Natural killer cell treated with Interleukin-12 subunit alpha and Interleukin-12 subunit beta and Interleukin-15 and Interleukin-18, amount 100 ng/mL, for 72 hours (primary cell): ENCODE measurements around the gene MLN. TPM values are rescaled to one million over a fixed set of nuclear protein-coding genes. Genes with fewer than 3 reads are reported as not detected.

Source experiments
- ATAC-seq, 2 donors: fragments of 150-1000 bp; cut with Tn5 transposase in 1 of 2; sonication (Bioruptor Pico), chemical (Tn5 transposase) in 1 of 2; 2 replicates each; pipeline ENCODE4 v1.10.0; 2021
- DNase-seq: peaks from one replicate; pipeline ENCODE4 v3.0.0; 2022; ENCODE audit warnings: low spot score
- H3K27ac Mint-ChIP-seq, 2 donors: 1 replicate in 1 of 2; 2 replicates in 1 of 2; pipeline ENCODE4 v1.8.0; 2022; ENCODE audit warnings: mixed read lengths in 2 of 2, mild to moderate bottlenecking in 1 of 2, moderate library complexity in 1 of 2
- H3K27me3 Mint-ChIP-seq, 2 donors: 1 replicate in 1 of 2; 2 replicates in 1 of 2; pipeline ENCODE4 v1.8.0; 2022; ENCODE audit warnings: mixed read lengths in 2 of 2
- H3K36me3 Mint-ChIP-seq: one replicate; pipeline ENCODE4 v1.8.0; 2022; ENCODE audit warnings: mixed read lengths
- H3K4me1 Mint-ChIP-seq, 2 donors: 1 replicate in 1 of 2; 2 replicates in 1 of 2; pipeline ENCODE4 v1.8.0; 2022; ENCODE audit warnings: low read depth in 2 of 2, mixed read lengths in 2 of 2, mild to moderate bottlenecking in 1 of 2
- H3K4me3 Mint-ChIP-seq: one replicate; pipeline ENCODE4 v1.8.0; 2022; ENCODE audit warnings: mixed read lengths
- H3K9me3 Mint-ChIP-seq: 2 replicates; pipeline ENCODE4 v1.8.0; 2022; ENCODE audit warnings: mixed read lengths
- total RNA-seq, 2 donors: library from RNA; stranded (reverse); gene quantifications; one replicate each; pipeline ENCODE4 v1.2.3, GENCODE V29; 2022

The MLN gene
- total RNA-seq, 2 donors from 2014 or later, result not detected

- peaks cover 0 to 6% of the 10 kb centered on the region in 2 donors for H3K27me3 Mint-ChIP-seq
- ATAC-seq (no peak), DNase-seq (no peak)
- no peaks in the 10 kb centered on the region for H3K9me3 Mint-ChIP-seq
- no peak overlapping the region for H3K4me3 Mint-ChIP-seq
- H3K36me3 Mint-ChIP-seq, result no peaks in the 10 kb centered on the region
- H3K27ac Mint-ChIP-seq, result no peak overlapping the region
- peaks cover 0 to under 1% of the 10 kb centered on the region in 2 donors for H3K4me1 Mint-ChIP-seq
These were observed 54.4 kb downstream of the MLN start for GRCh38 chr6:33749401-33749800.

GRCh38 chr6:33748841-33749240 is 55.0 kb downstream of the MLN start:
- H3K36me3 Mint-ChIP-seq, result no peaks in the 10 kb centered on the region
- no peak overlapping the region for H3K4me3 Mint-ChIP-seq
- no peak overlapping the region for H3K27ac Mint-ChIP-seq
- no peaks in the 10 kb centered on the region for H3K9me3 Mint-ChIP-seq
- DNase-seq (no peak), ATAC-seq (no peak)
- H3K4me1 Mint-ChIP-seq, result peaks cover 0 to 3% of the 10 kb centered on the region in 2 donors
- peaks cover 0 to 10% of the 10 kb centered on the region in 2 donors for H3K27me3 Mint-ChIP-seq

GRCh38 chr6:33747823-33748222 is 56.0 kb downstream of the MLN start:
- ATAC-seq (no peak), DNase-seq (no peak)
- peaks cover 0 to 3% of the 10 kb centered on the region in 2 donors for H3K4me1 Mint-ChIP-seq
- no peak overlapping the region for H3K27ac Mint-ChIP-seq
- no peak overlapping the region for H3K4me3 Mint-ChIP-seq
- no peaks in the 10 kb centered on the region for H3K36me3 Mint-ChIP-seq
- H3K27me3 Mint-ChIP-seq, result peaks cover 2 to 13% of the 10 kb centered on the region in 2 donors
- H3K9me3 Mint-ChIP-seq, result no peaks in the 10 kb centered on the region

- Mint-ChIP-seq H3K4me3 (no peak within 1 kb of the TSS), H3K27ac (no peak within 1 kb of the TSS), H3K36me3 (no peaks in the 10 kb centered on the region), H3K9me3 (no peaks in the 10 kb centered on the region), H3K4me1 (peaks cover 0 to 3% of the 10 kb centered on the region in 2 donors), H3K27me3 (peaks cover 8 to 19% of the 10 kb centered on the region in 2 donors)
- no peak for DNase-seq
- ATAC-seq, result no peak
These were observed 57.1 kb downstream of the MLN start, which contains the start of gene IP6K3 for GRCh38 chr6:33746651-33747100. Gene IP6K3 (minus strand): TSS chr6:33746905. CDS start chr6:33735476, 11,429 bp downstream.

GRCh38 chr6:33746036-33746600 is 57.7 kb downstream of the MLN start:
- Mint-ChIP-seq H3K9me3 (no peaks in the 10 kb centered on the region), H3K27me3 (peaks cover 8 to 19% of the 10 kb centered on the region in 2 donors), H3K36me3 (no peaks in the 10 kb centered on the region), H3K4me1 (peaks cover 0 to 3% of the 10 kb centered on the region in 2 donors), H3K4me3 (no peak overlapping the region), H3K27ac (no peak overlapping the region)
- ATAC-seq (no peak), DNase-seq (no peak)

- Mint-ChIP-seq H3K9me3 (no peaks in the 10 kb centered on the region), H3K4me1 (peaks cover 0 to 3% of the 10 kb centered on the region in 2 donors), H3K36me3 (no peaks in the 10 kb centered on the region), H3K4me3 (no peak overlapping the region), H3K27me3 (peaks cover 8 to 19% of the 10 kb centered on the region in 2 donors), H3K27ac (no peak overlapping the region)
- ATAC-seq (no peak), DNase-seq (no peak)
These were observed 58.3 kb downstream of the MLN start for GRCh38 chr6:33745548-33745947.

GRCh38 chr6:33744895-33745546 is 58.8 kb downstream of the MLN start:
- Mint-ChIP-seq H3K4me1 (peaks cover 0 to 3% of the 10 kb centered on the region in 2 donors), H3K27me3 (peaks cover 8 to 19% of the 10 kb centered on the region in 2 donors), H3K9me3 (no peaks in the 10 kb centered on the region), H3K27ac (no peak overlapping the region), H3K4me3 (no peak overlapping the region), H3K36me3 (no peaks in the 10 kb centered on the region)
- DNase-seq (no peak), ATAC-seq (no peak)

Other genes starting within 250 kb of the MLN start
- gene BAK1, start 223.7 kb downstream of the MLN start, total RNA-seq, result 100 to 1,000 TPM; 101 to 103 TPM
- 10 to 100 TPM; 27.6 to 77.6 TPM for gene ITPR3, start 182.7 kb downstream of the MLN start, total RNA-seq
- 10 to 100 TPM; 44.9 to 53.1 TPM for gene UQCC2, start 92.3 kb downstream of the MLN start, total RNA-seq
- gene IP6K3, start 57.1 kb downstream of the MLN start, total RNA-seq, result not detected
- 10 to 100 TPM; 62.1 to 67.6 TPM for gene LEMD2, start 14.9 kb downstream of the MLN start, total RNA-seq